Suprapubic skin (tissue), 4 donors: ENCODE results near the gene SMIM1.

Experiments
- POLR2A ChIP-seq, 2 donors: fragments of 450-650 bp; IDR thresholded peaks; one replicate each; pipeline ENCODE4 v1.6.1; 2017; ENCODE audit warnings: antibody characterized with exemption in 2 of 2, mild to moderate bottlenecking in 2 of 2, moderate library complexity in 2 of 2
- POLR2AphosphoS5 ChIP-seq, 3 donors: sonication (generic); formaldehyde crosslinking; IDR thresholded peaks; one replicate each; pipeline ENCODE4 v1.6.1; 2017; ENCODE audit warnings: antibody characterized with exemption in 3 of 3
- TF ChIP-seq, protein P1 (sequence below), 2 donors: fragments of 200-600 bp in 1 of 2; fragments of 450-650 bp in 1 of 2; sonication (generic) in 1 of 2; IDR thresholded peaks; one replicate each; pipeline ENCODE4 v1.5.1; 2016 to 2019; ENCODE audit warnings: antibody characterized with exemption in 2 of 2, mild to moderate bottlenecking in 1 of 2, moderate library complexity in 1 of 2

- TF ChIP-seq, protein P1, sequence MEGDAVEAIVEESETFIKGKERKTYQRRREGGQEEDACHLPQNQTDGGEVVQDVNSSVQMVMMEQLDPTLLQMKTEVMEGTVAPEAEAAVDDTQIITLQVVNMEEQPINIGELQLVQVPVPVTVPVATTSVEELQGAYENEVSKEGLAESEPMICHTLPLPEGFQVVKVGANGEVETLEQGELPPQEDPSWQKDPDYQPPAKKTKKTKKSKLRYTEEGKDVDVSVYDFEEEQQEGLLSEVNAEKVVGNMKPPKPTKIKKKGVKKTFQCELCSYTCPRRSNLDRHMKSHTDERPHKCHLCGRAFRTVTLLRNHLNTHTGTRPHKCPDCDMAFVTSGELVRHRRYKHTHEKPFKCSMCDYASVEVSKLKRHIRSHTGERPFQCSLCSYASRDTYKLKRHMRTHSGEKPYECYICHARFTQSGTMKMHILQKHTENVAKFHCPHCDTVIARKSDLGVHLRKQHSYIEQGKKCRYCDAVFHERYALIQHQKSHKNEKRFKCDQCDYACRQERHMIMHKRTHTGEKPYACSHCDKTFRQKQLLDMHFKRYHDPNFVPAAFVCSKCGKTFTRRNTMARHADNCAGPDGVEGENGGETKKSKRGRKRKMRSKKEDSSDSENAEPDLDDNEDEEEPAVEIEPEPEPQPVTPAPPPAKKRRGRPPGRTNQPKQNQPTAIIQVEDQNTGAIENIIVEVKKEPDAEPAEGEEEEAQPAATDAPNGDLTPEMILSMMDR (IDR thresholded peaks at IDR 0.05) = no peak
- no peak for TF ChIP-seq POLR2A (IDR thresholded peaks at IDR 0.05)
- TF ChIP-seq POLR2AphosphoS5 (IDR thresholded peaks at IDR 0.05) = no peak
Observed at GRCh38 chr1:3814771-3815561, 42.4 kb downstream of the SMIM1 start.
